GM12874 (cell line): ENCODE results near the gene TPI1.

Experiments used
- TF ChIP-seq, protein P1 (sequence below): IDR thresholded peaks from 2 replicates; pipeline ENCODE4 v1.5.1; 2011; ENCODE audit warnings: low read depth, mild to moderate bottlenecking, control low read depth, low read length, moderate library complexity; ENCODE audit not compliant: insufficient read depth

Gene TPI1

DNA sequence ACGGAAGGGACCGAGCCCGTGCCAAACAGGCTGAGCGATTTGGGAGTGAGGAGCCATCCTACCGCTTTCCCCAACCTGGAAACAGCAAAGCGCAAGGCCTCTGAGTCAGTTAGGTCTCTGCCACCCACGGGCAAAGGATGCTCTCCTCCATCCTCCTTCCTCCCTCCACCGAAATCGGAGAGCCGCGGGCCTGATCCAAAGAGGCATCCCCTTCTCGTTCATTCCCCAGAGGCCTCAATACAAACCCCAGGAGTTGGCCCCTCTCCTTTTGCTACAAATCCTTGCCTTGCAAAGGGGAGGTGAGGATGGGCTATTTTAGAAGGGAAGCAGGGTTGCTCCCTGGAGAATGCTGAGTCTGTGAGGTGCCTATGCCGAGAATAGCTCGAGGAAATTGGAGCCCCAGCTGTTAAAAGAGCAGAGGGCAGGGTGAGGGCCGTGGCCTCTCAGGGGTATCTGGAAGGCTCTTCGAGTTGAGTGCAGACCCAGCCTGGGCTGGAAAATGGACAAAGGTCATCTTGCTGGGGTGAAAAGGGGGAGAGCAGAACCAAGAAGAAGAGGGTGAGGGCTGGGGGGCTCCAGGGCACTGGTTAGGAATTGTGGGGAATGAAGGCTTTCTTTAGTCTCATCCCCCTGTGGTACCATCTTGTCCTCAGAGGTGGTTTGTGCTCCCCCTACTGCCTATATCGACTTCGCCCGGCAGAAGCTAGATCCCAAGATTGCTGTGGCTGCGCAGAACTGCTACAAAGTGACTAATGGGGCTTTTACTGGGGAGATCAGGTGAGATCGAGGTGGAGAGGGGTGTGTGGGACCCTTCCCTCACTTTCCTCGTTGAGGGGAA, 1.1 kb downstream of the TPI1 start:
- TF ChIP-seq, protein P1, sequence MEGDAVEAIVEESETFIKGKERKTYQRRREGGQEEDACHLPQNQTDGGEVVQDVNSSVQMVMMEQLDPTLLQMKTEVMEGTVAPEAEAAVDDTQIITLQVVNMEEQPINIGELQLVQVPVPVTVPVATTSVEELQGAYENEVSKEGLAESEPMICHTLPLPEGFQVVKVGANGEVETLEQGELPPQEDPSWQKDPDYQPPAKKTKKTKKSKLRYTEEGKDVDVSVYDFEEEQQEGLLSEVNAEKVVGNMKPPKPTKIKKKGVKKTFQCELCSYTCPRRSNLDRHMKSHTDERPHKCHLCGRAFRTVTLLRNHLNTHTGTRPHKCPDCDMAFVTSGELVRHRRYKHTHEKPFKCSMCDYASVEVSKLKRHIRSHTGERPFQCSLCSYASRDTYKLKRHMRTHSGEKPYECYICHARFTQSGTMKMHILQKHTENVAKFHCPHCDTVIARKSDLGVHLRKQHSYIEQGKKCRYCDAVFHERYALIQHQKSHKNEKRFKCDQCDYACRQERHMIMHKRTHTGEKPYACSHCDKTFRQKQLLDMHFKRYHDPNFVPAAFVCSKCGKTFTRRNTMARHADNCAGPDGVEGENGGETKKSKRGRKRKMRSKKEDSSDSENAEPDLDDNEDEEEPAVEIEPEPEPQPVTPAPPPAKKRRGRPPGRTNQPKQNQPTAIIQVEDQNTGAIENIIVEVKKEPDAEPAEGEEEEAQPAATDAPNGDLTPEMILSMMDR = no peak

DNA sequence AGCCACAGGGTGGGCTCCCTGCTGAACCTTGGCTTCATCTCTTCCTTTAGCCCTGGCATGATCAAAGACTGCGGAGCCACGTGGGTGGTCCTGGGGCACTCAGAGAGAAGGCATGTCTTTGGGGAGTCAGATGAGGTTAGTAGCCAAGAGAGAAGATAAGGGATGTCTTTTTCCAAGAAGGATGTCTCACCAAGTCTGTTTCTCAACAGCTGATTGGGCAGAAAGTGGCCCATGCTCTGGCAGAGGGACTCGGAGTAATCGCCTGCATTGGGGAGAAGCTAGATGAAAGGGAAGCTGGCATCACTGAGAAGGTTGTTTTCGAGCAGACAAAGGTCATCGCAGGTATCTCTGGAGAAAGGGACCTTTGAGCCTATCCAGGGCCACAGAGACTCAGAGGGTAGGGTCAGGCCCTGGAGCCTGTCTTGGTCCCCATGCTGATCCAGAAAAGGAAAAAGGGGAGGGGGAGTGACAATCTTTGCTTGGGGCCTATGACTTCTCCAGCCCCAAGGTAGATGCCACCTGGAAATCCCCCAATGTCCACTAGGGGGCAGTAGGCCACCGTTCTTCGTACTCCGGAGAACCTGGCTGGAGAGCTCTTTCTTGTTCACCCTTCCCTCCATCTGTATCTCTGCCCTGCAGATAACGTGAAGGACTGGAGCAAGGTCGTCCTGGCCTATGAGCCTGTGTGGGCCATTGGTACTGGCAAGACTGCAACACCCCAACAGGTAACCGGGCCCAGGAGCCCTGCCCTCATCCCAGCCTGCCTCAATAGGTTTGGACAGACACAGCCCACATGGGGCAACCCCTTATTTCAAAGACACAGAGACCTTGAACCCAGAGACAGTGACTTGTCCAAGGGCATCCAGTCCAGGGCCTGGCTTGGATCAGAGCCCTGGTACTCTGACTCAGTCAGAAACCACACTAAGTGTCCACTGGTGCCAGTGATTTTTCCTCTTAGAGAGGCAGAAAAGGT, 2.0 kb downstream of the TPI1 start:
- TF ChIP-seq, protein P1 = peak; percentile 90

DNA sequence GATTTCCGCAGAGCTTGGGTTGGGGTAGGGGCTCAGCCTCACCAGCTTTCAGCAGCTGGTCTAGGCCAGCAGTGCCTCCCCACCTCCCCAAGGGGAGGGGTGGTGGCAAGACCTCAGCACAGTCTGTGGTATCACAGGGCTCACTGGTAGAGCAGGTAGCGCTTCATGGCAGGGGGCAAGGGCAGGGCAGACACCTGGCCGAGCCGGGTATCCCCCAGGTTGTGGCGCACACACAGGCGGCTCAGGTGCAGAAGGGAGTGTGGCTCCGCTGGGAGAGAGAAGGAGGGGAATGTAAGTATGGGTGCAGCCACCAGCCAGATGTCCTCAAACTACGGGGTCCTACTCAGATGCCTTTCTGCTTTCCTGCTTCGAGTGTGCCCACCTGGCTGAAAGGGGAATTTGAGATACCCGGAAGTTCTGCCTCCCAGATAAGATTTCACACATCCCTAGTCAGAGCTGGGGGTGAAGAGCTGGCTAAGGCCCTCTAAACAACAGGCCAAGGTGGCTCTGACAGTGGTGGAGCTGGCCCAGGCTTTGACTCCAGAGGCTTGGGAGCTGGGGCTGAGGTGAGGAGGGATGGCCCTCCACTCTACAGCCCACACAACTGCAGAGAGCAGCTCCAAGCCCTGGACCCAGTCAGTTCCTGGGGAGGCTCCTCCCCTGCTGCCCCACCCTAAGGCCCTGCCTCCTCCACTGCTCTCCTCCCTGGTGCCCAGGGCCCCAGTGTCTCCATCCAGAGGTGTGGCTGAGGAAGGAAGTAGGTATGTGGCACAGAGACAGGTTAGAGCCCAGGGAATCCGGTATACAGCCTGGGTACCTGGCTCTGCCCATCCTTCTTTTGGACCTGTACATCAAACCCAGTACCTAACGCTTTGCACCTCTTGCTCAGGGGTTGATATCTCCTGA, 4.0 kb downstream of the TPI1 start:
- TF ChIP-seq, protein P1 = no peak

DNA sequence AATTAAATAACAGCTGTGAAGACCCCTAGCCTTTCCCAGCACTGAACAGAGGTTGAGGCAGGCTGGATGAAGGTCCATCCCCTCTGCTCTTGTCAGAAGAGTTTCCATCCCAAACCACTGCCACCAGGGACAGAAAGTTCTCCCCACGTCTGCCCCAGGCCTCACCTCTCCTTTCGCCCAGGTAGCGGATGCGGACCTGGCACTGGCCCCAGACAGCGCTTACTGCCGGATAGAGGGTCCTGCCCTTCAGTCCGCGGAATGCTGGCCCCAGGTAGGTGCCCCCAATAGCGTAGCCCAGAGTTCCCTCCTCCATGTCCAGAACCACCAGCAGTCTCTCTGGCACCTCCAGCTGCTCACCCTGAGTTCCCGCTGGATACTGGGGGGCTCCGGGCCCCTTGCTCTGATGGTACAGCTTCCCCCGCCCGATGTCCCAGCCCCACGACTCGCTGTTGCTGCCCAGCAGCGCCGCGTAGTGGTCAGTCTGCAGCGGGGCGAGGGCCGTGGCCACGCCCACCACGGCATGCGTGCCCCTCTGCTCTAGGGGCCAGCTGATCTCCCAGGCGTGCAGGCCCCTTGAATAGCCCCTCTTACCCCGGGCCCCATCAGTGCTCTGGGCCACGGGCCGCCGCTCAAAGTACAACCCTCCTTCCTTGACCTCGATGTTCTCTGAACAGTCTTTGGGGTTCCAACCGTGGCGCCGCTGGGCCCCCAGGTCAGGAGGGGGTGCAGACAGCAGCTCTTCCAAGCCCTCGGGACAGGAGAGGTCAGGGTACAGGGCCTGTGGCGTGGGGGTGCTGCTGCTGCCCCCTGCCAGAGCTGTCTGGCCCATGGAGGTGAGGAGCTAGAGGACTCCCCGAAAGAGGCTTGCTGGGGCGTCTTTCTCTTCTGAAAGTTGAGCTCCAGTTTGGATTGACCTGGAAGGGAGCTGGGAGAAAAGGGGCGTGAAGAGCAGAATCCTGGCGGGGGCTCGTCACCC, 5.0 kb downstream of the TPI1 start:
- TF ChIP-seq, protein P1 = peak; percentile 99

DNA sequence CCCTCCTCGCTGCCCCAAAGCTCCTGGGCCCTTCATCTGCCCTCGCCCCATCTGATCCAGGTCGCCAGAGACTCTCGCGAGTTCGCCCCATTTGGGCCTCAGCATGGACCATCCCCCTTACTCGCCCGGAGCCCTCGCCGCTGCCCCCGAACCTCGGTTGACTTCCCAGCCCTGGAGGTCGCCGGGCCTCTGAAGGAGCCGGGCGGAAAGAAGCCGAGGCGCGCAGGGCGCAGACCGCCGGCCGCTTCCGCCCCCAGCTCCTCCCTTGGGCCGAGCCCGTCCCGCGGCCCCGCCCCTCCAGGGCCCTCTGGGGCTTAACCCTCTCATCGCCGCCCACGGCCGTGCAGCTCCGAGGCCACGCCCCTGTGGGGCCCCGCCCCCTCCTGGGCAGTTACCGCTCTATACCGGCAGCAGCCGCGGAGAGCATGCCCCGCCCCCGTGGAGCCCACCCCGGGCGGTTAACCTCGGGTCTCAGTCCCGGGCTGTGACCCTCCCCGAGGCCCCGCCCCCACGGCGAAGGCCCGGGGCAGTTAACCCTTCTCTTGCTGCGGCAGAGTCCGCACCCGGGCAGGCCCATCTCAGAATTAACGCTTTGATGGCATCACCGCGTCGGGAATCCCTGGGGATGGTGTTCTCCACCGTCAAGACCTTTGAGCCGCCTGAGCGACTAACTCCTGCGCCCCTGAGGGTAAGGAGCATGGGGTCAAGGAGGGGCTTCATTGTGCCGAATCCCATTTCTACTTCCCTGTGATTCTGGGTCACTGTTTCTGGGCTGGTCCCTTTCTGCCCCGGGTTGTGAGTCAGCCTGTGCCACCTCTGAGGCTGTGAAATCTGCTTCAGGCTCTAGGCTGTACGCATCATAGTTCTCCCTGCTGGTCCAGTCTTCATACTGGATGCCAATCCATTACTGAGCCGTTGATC, 6.0 kb downstream of the TPI1 start, which contains the start of gene SPSB2:
SPSB2 (minus strand) TSS at position 210 of the 921 bp plus-strand sequence. CDS start 402 bp downstream, outside the sequence.
- TF ChIP-seq, protein P1 = no peak

DNA sequence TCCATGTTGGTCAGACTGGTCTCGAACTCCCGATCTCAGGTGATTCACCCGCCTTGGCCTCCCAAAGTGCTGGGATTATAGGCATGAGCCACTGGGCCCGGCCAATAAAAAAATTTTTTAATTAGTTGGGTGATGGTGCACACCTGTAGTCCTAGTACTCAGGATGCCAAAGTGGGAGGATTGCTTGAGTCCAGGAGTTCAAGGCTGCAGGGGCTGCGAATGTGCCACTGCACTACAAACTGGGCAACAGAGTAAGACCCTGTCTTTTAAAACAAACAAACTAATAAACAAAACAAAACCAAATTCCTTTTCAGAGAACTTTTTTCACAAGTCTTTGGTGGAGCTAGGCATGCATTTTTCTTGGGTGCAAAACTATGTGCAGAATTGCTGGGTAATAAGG, 15.9 kb downstream of the TPI1 start:
- TF ChIP-seq, protein P1 = no peak
